ENCODE results near the gene DPYSL5. TPM values are rescaled to one million over a fixed set of nuclear protein-coding genes. Genes with fewer than 3 reads are reported as not detected.
A peak's percentile ranks its signal among the peaks of the same experiment; 100 is the strongest.

The DPYSL5 gene
- total and polyA plus RNA-seq, 3 donors from 2014 or later: 2.8 to 22.3 (median 5.5) TPM

GRCh38 chr2:26900831-26901321 is 52.9 kb downstream of the DPYSL5 start:
- no peak for DNase-seq
- no peaks in the 10 kb centered on the region for H3K9me3 ChIP-seq
- no peaks in the 10 kb centered on the region for H3K27me3 ChIP-seq
- H3K4me3 ChIP-seq: no peak overlapping the region
- 74 to 78% methylated on average over 8 of the region's 8 CpGs for WGBS, 2 donors
- H3K27ac ChIP-seq: no peak overlapping the region
- TF ChIP-seq, protein P1, sequence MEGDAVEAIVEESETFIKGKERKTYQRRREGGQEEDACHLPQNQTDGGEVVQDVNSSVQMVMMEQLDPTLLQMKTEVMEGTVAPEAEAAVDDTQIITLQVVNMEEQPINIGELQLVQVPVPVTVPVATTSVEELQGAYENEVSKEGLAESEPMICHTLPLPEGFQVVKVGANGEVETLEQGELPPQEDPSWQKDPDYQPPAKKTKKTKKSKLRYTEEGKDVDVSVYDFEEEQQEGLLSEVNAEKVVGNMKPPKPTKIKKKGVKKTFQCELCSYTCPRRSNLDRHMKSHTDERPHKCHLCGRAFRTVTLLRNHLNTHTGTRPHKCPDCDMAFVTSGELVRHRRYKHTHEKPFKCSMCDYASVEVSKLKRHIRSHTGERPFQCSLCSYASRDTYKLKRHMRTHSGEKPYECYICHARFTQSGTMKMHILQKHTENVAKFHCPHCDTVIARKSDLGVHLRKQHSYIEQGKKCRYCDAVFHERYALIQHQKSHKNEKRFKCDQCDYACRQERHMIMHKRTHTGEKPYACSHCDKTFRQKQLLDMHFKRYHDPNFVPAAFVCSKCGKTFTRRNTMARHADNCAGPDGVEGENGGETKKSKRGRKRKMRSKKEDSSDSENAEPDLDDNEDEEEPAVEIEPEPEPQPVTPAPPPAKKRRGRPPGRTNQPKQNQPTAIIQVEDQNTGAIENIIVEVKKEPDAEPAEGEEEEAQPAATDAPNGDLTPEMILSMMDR (IDR thresholded peaks at IDR 0.05): no peak
- no peaks in the 10 kb centered on the region for H3K36me3 ChIP-seq (ENCODE audit: low read depth, missing control alignments)
- intact Hi-C loops (cut with DNase I; ENCODE audit: low total_unique reads): no loop called here
- H3K4me1 ChIP-seq: peaks cover 9% of the 10 kb centered on the region

DNA sequence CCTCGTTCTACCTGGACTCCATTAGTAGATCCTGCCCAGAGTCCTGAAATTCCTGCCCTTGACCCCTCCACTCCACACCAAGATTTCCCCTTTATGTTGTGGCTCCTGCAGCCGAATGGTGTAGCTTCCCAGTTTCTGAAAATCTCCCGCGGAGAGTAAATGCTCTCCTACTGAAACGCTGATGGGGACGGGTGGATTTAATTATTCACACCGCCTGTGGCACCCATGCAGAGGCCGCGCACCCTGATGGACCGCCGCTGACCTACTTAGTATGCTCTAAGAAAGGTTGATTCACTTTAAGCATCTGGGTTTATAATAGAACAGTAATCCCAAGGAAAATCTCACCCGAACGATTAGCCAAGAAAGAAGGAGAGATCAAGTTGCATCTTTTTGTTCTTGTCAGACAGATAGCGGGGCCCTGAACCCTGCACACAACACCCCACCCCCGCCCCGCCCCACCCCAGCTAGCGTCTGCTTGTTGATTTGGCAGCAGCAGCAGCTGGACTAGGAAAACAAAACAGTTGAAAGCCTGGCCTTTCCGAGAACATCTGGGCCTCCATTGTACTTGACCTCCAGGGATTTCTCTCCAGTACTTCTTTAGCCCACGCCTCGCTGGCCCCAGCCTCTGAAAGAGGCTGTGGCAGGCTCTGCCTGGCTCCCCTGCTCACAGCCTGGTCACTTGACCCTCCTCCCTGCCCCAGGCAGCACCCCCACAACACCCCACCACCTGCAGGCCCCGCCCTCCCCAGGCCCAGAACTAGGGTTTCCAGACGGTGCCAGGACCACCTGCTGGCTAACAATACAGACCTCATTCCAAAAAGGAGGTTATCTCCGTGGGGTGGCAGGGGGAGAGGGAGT is 53.6 kb downstream of the DPYSL5 start:
- Histone ChIP-seq H3K27ac (no peak overlapping the region), H3K36me3 (ENCODE audit: low read depth, missing control alignments) (no peaks in the 10 kb centered on the region), H3K27me3 (no peaks in the 10 kb centered on the region), H3K4me1 (peaks cover 9% of the 10 kb centered on the region), H3K9me3 (no peaks in the 10 kb centered on the region), H3K4me3 (no peak overlapping the region)
- WGBS, 2 donors: 44 to 46% methylated on average over 21 to 23 of the region's 23 CpGs
- DNase-seq: peak; percentile 54
- intact Hi-C loops (cut with DNase I; ENCODE audit: low total_unique reads): no loop called here
- no peak for TF ChIP-seq POLR2A (IDR thresholded peaks at IDR 0.05)
- TF ChIP-seq, protein P1 (IDR thresholded peaks at IDR 0.05): no peak

GRCh38 chr2:26903676-26904075 is 55.7 kb downstream of the DPYSL5 start:
- no peaks in the 10 kb centered on the region for H3K36me3 ChIP-seq (ENCODE audit: low read depth, missing control alignments)
- WGBS, 2 donors: 92 to 94% methylated on average over 5 of the region's 5 CpGs
- no peaks in the 10 kb centered on the region for H3K27me3 ChIP-seq
- no peak for DNase-seq
- no peaks in the 10 kb centered on the region for H3K9me3 ChIP-seq
- no peak overlapping the region for H3K4me3 ChIP-seq
- no peak overlapping the region for H3K27ac ChIP-seq
- TF ChIP-seq, protein P1 (IDR thresholded peaks at IDR 0.05): no peak
- no peak for TF ChIP-seq POLR2A (IDR thresholded peaks at IDR 0.05)
- peaks cover 9% of the 10 kb centered on the region for H3K4me1 ChIP-seq
- intact Hi-C loops (cut with DNase I; ENCODE audit: low total_unique reads): no loop called here

DNA sequence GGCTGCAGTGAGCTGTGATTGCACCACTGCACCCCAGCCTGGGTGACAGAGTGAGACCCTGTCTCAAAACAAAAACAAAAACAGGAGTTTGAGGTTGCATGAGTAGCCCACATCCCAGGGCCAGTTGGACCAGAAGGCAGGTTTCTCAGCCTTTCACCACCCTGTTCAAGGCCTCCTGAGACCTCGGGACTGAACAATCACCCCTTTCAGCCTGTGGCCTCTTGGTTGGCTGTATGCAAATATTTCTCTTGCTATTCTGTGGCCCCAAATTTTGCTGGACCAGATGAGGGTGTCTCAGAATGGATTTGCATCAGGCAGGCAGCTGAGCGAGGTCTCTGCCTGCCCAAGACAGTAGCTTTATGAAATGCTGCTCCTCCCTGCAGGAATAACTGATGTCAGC is 56.9 kb downstream of the DPYSL5 start:
- Histone ChIP-seq H3K4me3 (no peak overlapping the region), H3K9me3 (no peaks in the 10 kb centered on the region), H3K27me3 (no peaks in the 10 kb centered on the region), H3K27ac (no peak overlapping the region), H3K36me3 (ENCODE audit: low read depth, missing control alignments) (no peaks in the 10 kb centered on the region), H3K4me1 (peaks cover 9% of the 10 kb centered on the region)
- TF ChIP-seq, protein P1 (IDR thresholded peaks at IDR 0.05): no peak
- no peak for TF ChIP-seq POLR2A (IDR thresholded peaks at IDR 0.05)
- 90 to 95% methylated on average over 2 of the region's 2 CpGs for whole genome bisulfite sequencing, 2 donors
- intact Hi-C loops (cut with DNase I; ENCODE audit: low total_unique reads): no loop called here
- DNase-seq: no peak
